RWPE2 (cell line): ENCODE results near the gene DUSP16.

ENCODE experiments used
- ATAC-seq: fragments of 200-7000 bp; cut with Tn5 transposase; 3 replicates; pipeline ENCODE4 v1.9.1; 2021; ENCODE audit warnings: low read depth
- DNase-seq: peaks from one replicate; pipeline ENCODE4 v3.0.0-alpha.2; 2020; ENCODE audit warnings: low spot score
- H3K27ac ChIP-seq: fragments of 450-650 bp; 2 replicates; pipeline ENCODE4 v1.5.1; 2017; ENCODE audit warnings: mild to moderate bottlenecking; ENCODE audit not compliant: poor library complexity, severe bottlenecking
- H3K27me3 ChIP-seq: fragments of 250-450 bp; sonication (Bioruptor Pico); 2 replicates; pipeline ENCODE4 v1.5.1; 2021; ENCODE audit warnings: mild to moderate bottlenecking, moderate library complexity; ENCODE audit not compliant: insufficient read depth, poor library complexity, severe bottlenecking
- H3K36me3 ChIP-seq: fragments of 250-450 bp; sonication (Bioruptor Pico); 2 replicates; pipeline ENCODE4 v1.5.1; 2020; ENCODE audit warnings: low read depth, mild to moderate bottlenecking, moderate library complexity
- H3K4me1 ChIP-seq: fragments of 250-450 bp; sonication (Bioruptor Pico); 2 replicates; pipeline ENCODE4 v1.5.1; 2021; ENCODE audit warnings: mild to moderate bottlenecking, moderate library complexity; ENCODE audit not compliant: insufficient read depth, poor library complexity, severe bottlenecking
- H3K4me3 ChIP-seq: fragments of 250-450 bp; sonication (Bioruptor Pico); 2 replicates; pipeline ENCODE4 v1.5.1; 2021; ENCODE audit warnings: mild to moderate bottlenecking, moderate library complexity; ENCODE audit not compliant: severe bottlenecking
- H3K9me3 ChIP-seq: fragments of 250-450 bp; sonication (Bioruptor Pico); 2 replicates; pipeline ENCODE4 v1.5.1; 2021; ENCODE audit warnings: mild to moderate bottlenecking, moderate library complexity; ENCODE audit not compliant: severe bottlenecking
- TF ChIP-seq, protein P1 (sequence below): fragments of 450-650 bp; IDR thresholded peaks from one replicate; pipeline ENCODE4 v1.5.1; 2017; ENCODE audit warnings: mild to moderate bottlenecking, moderate library complexity; ENCODE audit not compliant: poor library complexity, severe bottlenecking

DUSP16 gene

DNA sequence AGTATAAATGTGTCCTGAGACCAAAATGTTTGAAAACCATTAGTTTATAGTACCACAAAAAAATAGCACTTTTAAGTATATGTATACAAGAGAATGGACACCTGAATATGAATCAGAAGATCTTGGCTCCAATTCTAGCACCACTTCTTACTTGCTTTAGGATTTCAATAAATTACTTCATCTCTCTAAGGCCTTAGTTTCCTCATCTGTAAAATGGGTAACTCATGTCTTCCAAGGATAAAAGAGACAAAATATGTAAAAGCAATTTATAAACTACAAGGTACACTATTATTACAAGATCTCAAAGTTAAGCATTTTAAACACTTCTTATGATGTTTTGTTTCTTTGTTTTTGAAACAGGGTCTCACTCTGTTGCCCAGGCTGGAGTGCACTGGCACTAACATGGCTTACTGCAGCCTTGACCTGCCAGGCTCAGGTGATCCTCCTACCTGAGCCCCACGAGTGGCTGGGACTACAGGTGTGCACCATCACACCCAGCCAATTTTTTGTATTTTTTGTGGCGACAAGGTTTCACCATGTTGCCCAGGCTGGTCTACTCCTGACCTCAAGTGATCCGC lies 9.4 kb downstream of the DUSP16 start:
- Histone ChIP-seq H3K4me1 (no peaks in the 10 kb centered on the region), H3K4me3 (no peak overlapping the region), H3K27me3 (no peaks in the 10 kb centered on the region), H3K27ac (no peak overlapping the region), H3K36me3 (no peaks in the 10 kb centered on the region), H3K9me3 (no peaks in the 10 kb centered on the region)
- TF ChIP-seq, protein P1, sequence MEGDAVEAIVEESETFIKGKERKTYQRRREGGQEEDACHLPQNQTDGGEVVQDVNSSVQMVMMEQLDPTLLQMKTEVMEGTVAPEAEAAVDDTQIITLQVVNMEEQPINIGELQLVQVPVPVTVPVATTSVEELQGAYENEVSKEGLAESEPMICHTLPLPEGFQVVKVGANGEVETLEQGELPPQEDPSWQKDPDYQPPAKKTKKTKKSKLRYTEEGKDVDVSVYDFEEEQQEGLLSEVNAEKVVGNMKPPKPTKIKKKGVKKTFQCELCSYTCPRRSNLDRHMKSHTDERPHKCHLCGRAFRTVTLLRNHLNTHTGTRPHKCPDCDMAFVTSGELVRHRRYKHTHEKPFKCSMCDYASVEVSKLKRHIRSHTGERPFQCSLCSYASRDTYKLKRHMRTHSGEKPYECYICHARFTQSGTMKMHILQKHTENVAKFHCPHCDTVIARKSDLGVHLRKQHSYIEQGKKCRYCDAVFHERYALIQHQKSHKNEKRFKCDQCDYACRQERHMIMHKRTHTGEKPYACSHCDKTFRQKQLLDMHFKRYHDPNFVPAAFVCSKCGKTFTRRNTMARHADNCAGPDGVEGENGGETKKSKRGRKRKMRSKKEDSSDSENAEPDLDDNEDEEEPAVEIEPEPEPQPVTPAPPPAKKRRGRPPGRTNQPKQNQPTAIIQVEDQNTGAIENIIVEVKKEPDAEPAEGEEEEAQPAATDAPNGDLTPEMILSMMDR, result no peak
- DNase-seq (no peak), ATAC-seq (no peak)

DNA sequence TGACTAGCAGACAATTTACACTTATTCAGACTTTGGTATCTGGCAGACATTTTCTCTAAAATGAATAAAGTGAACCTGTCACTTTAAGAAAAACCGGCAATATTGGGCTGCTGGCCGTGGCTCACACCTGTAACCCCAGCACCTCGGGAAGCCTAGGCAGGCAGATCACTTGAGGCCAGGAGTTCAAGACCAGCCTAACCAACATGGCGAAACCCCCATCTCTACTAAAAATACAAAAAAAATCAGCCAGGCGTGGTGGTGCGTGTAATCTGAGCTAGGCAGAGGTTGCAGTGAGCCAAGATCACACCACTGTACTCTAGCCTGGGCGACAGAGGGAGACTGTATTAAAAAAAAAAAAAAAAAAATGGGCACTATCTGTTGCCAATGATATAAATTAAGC lies 11.5 kb downstream of the DUSP16 start:
- no peaks in the 10 kb centered on the region for H3K9me3 ChIP-seq
- H3K36me3 ChIP-seq, result no peaks in the 10 kb centered on the region
- ATAC-seq (no peak), DNase-seq (no peak)
- TF ChIP-seq, protein P1, result no peak
- no peak overlapping the region for H3K27ac ChIP-seq
- no peaks in the 10 kb centered on the region for H3K27me3 ChIP-seq
- no peaks in the 10 kb centered on the region for H3K4me1 ChIP-seq
- H3K4me3 ChIP-seq, result no peak overlapping the region

DNA sequence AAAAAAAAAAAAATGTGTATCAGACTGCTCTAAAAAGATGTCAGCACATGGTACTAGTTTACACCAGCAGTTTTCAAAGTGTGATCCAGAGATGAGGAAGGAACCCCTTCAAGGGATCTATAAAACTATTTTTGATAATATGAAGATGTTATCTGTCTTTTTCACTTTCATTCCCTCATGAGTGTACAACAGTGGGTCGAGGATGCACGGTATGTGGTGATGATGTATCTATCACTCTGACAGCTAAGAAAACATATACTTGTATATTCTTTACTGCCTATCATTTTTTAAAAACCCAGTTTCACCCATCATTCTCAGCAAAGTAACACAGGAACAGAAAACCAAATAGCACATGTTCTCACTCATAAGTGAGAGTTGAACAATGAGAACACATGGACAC lies 12.4 kb downstream of the DUSP16 start:
- Histone ChIP-seq H3K27ac (no peak overlapping the region), H3K9me3 (no peaks in the 10 kb centered on the region), H3K4me1 (no peaks in the 10 kb centered on the region), H3K36me3 (no peaks in the 10 kb centered on the region), H3K4me3 (no peak overlapping the region), H3K27me3 (no peaks in the 10 kb centered on the region)
- ATAC-seq, result no peak
- TF ChIP-seq, protein P1, result no peak
- no peak for DNase-seq

DNA sequence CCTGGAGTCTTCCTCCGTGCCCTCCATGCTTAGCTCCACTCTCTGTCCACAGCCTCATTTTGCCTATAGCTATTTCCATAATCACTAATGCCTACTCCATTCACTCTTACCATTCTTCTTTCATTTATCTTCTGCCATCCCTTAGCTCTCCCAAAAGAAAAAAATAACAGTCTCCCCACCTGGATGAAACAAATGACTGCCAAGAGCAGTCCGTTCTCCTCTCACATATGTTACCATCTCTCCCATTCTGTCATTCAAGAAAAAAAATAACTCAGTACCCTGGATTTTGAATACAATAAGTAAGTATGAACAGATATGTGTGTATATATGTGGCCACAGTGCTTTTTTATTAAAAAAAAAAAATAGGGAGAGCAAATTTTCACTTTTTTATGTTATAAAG lies 13.2 kb downstream of the DUSP16 start:
- no peaks in the 10 kb centered on the region for H3K4me1 ChIP-seq
- DNase-seq (no peak), ATAC-seq (no peak)
- H3K4me3 ChIP-seq, result no peak overlapping the region
- TF ChIP-seq, protein P1, result no peak
- H3K27ac ChIP-seq, result no peak overlapping the region
- no peaks in the 10 kb centered on the region for H3K36me3 ChIP-seq
- no peaks in the 10 kb centered on the region for H3K9me3 ChIP-seq
- H3K27me3 ChIP-seq, result no peaks in the 10 kb centered on the region

DNA sequence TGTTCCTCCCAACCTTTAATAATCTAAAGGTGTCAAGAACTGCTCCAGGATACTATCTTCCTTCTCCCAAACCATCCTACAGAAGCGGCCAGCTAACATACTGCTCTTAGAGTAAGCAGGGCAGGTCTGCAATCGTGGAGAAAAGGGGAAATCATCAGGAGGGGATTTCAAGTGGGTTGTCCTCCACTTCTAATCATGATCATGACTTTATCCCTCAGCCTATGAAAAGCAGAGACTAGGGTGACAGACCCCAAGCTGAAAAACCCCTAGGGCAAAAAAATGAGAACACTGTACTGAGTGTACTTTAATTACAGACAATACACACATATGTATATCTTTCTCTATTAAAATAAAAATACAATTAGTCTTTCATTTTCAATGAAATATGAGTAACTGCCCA lies 13.9 kb downstream of the DUSP16 start:
- no peak overlapping the region for H3K4me3 ChIP-seq
- no peaks in the 10 kb centered on the region for H3K4me1 ChIP-seq
- ATAC-seq (no peak), DNase-seq (no peak)
- no peaks in the 10 kb centered on the region for H3K27me3 ChIP-seq
- TF ChIP-seq, protein P1, result no peak
- H3K36me3 ChIP-seq, result no peaks in the 10 kb centered on the region
- H3K27ac ChIP-seq, result no peak overlapping the region
- no peaks in the 10 kb centered on the region for H3K9me3 ChIP-seq
